Fibroblast of skin of left biceps (primary cell): ENCODE measurements around the gene NCAM2.
A peak's percentile ranks its signal among the peaks of the same experiment; 100 is the strongest.

Experiments
- DNase-seq, 2 experiments: peaks; one replicate each; pipeline ENCODE4 v3.0.0-alpha.2; 2013; ENCODE audit warnings: low read depth in 2 of 2

NCAM2 gene

DNA sequence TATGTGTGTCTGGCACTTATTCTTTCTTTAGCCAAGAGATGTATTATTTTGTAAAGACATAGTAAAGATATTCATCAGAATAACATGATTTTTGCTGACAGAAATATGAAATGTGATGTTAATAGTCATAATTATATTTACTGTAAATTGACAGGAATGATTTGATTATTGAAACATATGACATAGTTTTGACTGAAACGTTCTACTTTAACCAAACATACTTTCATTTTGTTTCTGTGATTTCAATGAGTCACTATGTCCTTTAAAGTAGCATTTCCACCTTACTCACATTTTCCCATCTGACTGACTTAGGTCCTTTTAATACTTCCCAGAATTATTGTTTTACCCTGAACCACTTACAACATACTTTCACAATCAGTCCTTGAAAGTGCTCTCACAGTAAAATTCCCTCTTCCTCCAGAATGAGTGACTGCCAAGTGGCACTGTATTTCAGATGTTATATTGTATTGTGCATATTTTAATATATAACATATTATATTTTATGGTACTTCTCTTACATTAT lies 437.9 kb downstream of the NCAM2 start:
- DNase-seq = peak in 1 of 2 experiments; percentile 7

DNA sequence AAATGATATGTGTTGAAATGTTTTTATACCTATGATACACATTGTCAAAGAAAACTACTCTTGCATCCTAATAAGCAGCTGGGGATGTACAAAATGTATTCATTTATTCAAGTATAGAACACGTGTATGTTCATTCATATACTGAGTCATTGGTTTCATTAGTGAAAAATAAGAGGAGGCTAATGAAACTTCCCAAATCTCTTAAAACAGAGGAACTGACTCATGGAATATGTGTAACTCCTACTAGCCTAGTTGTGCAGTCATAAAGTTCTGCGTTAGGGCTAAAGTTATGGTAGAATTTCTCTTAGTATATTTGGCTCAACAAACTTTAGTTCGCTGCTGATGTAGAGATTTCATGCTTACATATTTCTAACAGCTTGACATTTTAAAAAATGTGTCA lies 441.6 kb downstream of the NCAM2 start:
- no peak for DNase-seq

DNA sequence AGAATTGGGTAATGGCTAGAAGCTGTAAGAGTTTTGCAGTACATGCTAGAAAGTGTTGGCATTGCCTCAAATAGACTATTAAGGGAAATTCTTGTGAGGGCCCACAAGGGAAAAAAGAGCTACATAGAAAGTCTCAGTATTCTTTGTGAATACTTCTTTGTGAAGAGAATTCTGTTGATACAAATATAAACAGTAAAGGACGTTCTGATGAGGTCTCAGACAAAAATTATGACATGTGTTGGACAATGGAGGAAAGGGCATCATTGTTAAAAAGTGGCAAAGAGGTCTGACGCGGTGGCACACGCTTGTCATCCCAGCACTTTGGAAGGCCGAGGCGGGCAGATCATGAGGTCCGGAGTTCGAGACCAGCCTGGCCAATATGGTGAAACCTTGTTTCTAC lies 458.9 kb downstream of the NCAM2 start:
- no peak for DNase-seq

DNA sequence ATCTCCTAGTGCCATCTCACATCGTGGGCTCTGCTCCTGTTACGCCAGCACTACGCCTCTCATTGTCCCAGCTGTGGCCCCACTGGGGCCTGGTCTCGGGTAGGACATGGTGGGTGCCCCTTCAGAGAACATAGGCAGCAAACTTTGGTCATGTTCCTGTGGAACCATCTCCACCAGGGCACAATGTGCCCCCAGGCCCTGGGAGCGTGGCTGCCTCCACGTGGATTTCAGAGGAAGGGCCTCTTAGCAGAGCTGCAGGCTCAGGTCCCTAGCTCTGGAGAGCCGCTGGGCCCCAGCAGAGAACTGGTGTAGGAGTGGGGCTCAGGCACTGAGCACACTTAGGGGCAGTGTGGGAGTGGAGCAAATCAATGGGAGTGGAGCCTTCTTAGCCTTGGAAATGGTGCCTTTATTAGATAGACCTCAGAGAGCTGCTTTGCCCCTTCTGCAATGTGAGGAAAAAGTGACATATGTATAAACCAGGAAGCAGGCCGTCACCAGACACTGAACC lies 460.0 kb downstream of the NCAM2 start:
- no peak for DNase-seq

DNA sequence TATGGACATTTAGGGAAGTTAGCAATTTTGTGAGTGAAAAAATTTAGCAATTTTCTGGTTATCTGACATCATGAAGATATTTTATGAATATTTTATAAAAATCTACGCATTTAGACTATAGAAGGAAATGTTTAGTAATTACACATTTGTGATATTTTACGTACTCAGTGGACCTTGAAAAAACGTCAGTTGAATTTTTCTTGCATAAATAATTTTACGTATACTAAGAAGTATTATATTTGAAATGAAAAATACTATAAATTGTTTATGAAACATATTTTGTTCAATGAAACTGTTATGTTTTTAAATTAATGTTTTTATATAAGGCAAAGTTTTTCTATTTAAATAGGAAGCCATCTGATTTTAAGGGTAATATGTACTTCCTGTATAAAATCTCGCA lies 462.8 kb downstream of the NCAM2 start:
- no peak for DNase-seq

DNA sequence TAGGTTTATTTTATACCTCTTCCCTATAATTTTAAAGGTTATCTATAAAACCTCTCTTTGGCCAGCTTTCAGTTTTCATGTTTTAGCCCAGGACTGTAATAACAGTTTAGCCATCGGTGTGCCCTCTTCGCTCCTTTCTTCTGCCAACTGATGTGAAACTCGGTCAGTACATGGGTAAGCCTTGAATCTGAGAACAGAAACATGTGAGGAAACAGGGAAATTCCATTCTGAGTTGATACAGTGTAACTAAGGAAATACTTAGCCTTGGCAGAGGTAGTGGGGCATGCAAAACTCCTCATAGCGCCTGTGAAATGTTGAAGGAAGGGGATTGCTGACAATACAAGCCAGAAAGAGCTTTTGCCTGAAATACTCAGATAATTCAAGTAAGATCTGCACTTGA lies 465.2 kb downstream of the NCAM2 start:
- no peak for DNase-seq

DNA sequence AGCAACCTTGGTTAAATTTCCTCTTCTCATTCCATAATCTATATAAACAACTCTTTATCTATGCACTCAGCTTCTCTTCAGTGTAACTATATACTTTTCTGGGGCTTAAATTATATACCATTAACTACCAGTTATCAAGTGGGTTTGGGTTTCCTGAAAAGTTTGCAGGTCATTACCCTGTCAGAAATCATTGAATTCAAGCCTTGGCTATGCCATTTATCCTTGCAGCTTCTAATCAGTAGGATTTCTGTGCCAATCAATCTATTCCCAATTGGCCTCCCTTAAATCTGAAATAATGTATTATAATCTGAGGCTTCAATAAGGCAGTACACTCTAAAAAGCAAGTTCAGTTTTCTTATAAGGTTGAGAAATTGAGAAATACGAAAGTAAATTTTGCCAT lies 466.5 kb downstream of the NCAM2 start:
- DNase-seq = no peak

DNA sequence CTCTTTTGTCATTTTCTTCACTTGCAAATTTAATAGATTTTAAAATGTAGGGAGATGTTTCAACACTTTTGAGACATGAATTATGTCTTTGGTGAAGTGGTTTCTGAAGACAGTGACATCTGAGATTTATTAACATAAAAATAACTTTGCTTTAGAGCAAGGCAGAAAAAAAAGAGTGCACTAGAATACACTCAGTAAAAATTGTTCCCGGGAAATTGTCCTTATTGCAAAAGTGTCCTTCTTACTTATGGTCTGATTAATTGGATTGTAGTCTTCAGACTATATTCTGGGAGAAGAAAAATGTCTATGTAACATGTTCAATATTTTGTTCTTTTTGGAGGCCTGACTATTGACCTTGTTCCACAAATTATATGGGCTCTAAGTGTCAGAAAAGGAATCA lies 468.5 kb downstream of the NCAM2 start:
- DNase-seq = no peak

DNA sequence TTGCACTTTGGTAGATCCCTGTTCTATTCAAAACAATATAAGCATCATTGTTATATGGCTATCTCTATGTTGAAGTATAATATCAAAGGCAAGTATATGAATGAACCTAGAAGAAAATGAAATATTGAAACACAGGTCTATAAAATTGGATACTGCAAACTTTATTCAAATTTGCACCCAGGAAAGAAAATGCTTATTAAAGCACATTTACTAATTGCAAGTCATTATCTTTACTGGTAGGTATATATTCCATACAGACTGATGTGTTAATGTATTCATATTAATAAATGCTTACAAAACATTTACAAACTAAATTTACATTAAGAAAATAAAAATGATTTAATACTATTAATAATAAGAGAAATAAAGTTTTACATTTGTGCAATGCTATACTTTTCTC lies 469.8 kb downstream of the NCAM2 start:
- no peak for DNase-seq

DNA sequence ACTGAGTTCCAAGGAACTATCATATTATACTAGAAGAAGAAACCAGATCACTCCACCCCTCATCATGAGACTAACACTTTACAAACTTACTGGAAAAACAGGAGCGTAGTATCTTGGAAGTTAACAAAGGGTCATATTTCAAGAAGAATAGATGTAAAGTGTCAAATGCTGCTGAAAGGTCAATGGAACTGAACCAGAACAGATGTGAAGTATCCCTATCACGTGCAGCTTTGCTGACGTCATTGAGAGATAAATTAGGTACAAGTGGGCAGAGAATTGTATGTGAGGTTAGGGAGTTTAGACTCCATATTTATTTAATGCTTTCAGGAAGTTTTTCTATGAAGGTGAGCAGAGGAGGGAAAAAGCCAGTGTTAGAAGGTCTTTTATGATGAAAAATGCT lies 483.0 kb downstream of the NCAM2 start:
- no peak for DNase-seq

DNA sequence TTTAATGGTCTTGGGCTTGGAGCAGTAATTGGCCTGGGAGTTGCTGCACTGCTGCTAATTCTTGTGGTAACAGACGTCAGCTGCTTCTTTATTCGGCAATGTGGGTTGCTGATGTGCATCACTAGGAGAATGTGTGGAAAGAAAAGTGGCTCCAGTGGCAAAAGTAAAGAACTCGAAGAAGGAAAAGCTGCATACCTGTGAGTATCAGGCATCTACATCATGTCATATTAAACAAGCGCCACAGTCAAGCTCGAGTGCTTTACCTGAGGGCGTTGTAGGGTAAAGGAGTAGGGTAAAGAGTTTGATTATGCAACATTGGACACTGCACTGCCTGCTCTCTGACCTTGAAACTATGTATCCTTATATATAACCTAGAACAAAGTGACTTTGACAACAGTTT lies 510.6 kb downstream of the NCAM2 start:
- no peak for DNase-seq

DNA sequence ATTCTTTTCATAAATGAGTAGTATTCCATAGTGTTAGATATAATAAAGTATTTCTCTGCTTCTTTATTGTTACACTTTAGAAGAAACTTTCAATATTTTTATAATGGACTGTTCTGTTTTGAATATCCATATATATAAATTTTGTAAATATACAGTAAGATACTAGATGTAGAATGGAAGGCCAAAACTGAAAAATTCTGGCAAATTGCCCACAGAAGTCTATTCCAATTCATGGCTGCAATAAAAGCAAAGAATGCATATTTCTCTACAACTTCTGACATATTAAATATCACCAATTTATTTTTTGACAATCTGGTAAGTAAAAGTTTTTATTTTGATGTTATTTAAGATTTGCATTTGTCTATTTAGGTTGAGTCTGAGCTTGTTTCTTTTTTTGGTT lies 532.5 kb downstream of the NCAM2 start:
- no peak for DNase-seq

DNA sequence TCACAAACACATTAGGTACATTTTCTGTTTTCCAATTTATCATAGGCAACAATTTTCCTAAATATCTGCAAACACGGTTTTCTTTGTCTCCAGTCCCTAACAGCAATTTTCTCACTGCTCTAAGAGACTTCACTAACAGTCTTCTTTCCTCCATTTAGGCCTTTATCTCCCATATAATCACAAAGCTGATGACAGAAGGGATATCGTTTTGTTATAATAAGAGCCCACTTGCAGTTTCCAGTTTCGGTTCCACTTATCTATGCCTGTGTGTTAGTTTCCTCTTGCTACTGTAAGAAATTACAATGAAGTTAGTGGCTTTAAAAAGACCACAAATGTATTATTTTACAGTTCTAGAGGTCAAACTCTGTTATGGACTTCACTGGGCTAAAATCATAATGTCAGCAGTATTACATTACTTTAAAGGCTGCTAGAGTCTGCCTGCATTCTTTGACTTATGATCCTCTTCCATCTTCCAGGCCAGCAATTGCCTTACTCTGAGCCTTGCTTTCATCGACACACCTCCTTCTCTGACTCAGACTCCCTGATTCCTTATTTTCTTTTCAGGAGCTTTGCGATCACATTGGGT lies 549.3 kb downstream of the NCAM2 start:
- no peak for DNase-seq

DNA sequence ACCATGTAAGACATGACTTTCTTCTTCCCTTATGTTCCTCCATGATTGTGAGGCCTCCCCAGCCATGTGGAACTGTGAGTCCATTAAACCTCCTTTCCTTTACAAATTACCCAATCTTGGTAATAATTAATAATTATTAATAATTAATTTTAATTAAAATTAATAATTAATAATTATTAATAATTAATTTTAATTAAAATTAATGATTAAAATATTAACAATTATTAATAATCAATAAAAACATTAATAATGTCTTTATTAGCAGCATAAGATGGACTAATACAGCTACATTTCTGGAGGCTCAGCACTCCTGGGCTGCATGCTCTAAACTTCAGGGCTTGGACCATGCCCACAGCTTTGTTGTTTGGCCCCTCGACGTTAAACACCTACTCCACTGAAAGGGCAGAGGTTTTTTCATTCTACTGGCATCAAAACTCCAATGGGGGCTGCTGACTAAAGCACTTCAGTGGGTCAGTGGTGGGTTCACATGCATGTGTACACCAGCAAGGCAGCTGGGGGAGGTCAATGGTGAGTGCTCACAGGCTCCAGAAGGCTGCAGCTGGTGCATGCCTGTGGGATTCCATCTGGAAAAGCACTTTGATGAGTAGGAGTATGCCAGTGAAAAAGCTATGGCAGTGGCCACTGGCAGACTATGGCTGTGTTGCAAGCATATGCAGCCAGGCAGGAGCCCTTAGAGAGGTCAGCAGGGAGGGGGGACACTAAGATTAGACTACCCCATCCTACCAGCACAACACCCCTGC lies 561.3 kb downstream of the NCAM2 start:
- DNase-seq = no peak
